ENCODE measurements around the gene HTT.

The HTT gene

DNA sequence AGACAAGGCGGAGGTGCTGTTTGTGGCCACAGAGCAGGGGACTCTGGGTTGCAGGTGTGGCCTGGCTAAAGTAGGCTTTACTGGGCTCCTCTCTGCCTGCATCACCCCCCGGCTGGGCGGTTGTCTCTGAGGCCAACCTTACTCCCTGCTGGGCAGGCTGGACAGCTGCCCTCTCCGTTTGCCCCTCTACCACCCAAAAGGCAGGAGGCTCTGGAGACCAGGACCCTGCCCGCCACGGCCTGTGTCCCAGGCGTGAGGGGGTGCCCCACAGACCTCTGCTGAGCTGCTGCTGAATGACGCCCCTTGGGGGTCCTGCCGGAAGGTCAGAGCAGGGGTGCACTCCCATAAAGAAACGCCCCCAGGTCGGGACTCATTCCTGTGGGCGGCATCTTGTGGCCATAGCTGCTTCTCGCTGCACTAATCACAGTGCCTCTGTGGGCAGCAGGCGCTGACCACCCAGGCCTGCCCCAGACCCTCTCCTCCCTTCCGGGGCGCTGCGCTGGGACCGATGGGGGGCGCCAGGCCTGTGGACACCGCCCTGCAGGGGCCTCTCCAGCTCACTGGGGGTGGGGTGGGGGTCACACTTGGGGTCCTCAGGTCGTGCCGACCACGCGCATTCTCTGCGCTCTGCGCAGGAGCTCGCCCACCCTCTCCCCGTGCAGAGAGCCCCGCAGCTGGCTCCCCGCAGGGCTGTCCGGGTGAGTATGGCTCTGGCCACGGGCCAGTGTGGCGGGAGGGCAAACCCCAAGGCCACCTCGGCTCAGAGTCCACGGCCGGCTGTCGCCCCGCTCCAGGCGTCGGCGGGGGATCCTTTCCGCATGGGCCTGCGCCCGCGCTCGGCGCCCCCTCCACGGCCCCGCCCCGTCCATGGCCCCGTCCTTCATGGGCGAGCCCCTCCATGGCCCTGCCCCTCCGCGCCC is 1.1 kb upstream of the HTT start:
- H3K4me3 ChIP-seq (ENCODE audit: low read depth, low read length) = peak overlapping the region; percentile 71
- no peak for TF ChIP-seq CTCF (IDR thresholded peaks at IDR 0.05; ENCODE audit: insufficient read depth, low read depth, low read length, missing control alignments)
- DNase-seq (ENCODE audit: low read depth) = no peak

GRCh38 chr4:3074846-3075651 is 568 bp downstream of the HTT start:
- peak; percentile 89 for DNase-seq (ENCODE audit: low read depth)
- no peak for TF ChIP-seq CTCF (IDR thresholded peaks at IDR 0.05; ENCODE audit: insufficient read depth, low read depth, low read length, missing control alignments)
- peak overlapping the region; percentile 91 for H3K4me3 ChIP-seq (ENCODE audit: low read depth, low read length)

DNA sequence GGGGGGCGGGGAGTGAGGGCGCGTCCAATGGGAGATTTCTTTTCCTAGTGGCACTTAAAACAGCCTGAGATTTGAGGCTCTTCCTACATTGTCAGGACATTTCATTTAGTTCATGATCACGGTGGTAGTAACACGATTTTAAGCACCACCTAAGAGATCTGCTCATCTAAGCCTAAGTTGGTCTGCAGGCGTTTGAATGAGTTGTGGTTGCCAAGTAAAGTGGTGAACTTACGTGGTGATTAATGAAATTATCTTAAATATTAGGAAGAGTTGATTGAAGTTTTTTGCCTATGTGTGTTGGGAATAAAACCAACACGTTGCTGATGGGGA is 1.1 kb downstream of the HTT start:
- no peak for TF ChIP-seq CTCF (IDR thresholded peaks at IDR 0.05; ENCODE audit: insufficient read depth, low read depth, low read length, missing control alignments)
- no peak for DNase-seq (ENCODE audit: low read depth)

GRCh38 chr4:3077796-3078195 is 3.3 kb downstream of the HTT start:
- TF ChIP-seq CTCF (IDR thresholded peaks at IDR 0.05; ENCODE audit: insufficient read depth, low read depth, low read length, missing control alignments) = no peak
- H3K4me3 ChIP-seq (ENCODE audit: low read depth, low read length) = peak overlapping the region; percentile 91
- peak; percentile 93 for DNase-seq (ENCODE audit: low read depth)

More for the DNA sequence above, 1.1 kb downstream of the HTT start:
- H3K4me3 ChIP-seq (ENCODE audit: low read depth, low read length) = peak overlapping the region; percentile 91

- H3K4me3 ChIP-seq (ENCODE audit: low read depth, low read length) = peak overlapping the region; percentile 91
- no peak for TF ChIP-seq CTCF (IDR thresholded peaks at IDR 0.05; ENCODE audit: insufficient read depth, low read depth, low read length, missing control alignments)
- DNase-seq (ENCODE audit: low read depth) = peak; percentile 84
These were observed 5.2 kb downstream of the HTT start for GRCh38 chr4:3079694-3080123.

- no peak for TF ChIP-seq CTCF (IDR thresholded peaks at IDR 0.05; ENCODE audit: insufficient read depth, low read depth, low read length, missing control alignments)
- DNase-seq (ENCODE audit: low read depth) = no peak
These were observed 8.5 kb downstream of the HTT start for GRCh38 chr4:3082925-3083515.

More at GRCh38 chr4:3082925-3083515, 8.5 kb downstream of the HTT start:
- H3K4me3 ChIP-seq (ENCODE audit: low read depth, low read length) = no peak overlapping the region
